HG03460 (cell line): ENCODE measurements around the gene SLC35A5.
A peak's percentile ranks its signal among the peaks of the same experiment; 100 is the strongest.
"Not testable (repeated sequence)": the region's sequence is repeated elsewhere in the genome, so short reads cannot be mapped to it uniquely, and the experiment has no call there.

ENCODE experiments used
- ATAC-seq: cut with Tn5 transposase; IDR thresholded peaks from one replicate; pipeline ENCODE4 v1.9.1; 2021; ENCODE audit not compliant: unreplicated experiment

SLC35A5 gene

GRCh38 chr3:112561734-112562529, at the start of gene SLC35A5, which contains the start of gene ATG3:
Gene SLC35A5, plus strand, starts transcription at chr3:112562045. Its CDS starts 1,359 bp downstream, at chr3:112563404.
Gene ATG3, minus strand, starts transcription at chr3:112561962. Its CDS starts 434 bp downstream, at chr3:112561528.
- ATAC-seq = peak; percentile 77

DNA sequence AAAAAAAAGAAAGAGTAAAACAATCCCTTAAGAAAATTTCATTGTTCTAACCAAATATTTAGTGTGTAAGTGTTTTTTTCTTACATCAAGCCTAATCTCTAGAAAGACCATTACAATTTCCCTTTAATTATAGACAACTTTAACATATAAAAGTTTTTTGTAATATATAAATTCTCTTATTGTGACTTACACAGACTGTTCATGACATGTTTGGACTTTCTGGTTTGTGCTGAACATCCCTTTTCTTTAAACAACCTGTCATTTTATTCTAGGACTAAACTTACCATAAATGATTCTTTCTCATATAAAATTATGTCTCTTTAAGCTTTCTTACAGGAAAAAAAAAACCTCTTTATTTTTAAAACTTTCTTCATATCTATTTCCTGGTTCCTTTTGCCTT, 49.5 kb upstream of the SLC35A5 start:
- no peak for ATAC-seq

GRCh38 chr3:112514527-112515128, 47.2 kb upstream of the SLC35A5 start:
- peak; percentile 98 for ATAC-seq

DNA sequence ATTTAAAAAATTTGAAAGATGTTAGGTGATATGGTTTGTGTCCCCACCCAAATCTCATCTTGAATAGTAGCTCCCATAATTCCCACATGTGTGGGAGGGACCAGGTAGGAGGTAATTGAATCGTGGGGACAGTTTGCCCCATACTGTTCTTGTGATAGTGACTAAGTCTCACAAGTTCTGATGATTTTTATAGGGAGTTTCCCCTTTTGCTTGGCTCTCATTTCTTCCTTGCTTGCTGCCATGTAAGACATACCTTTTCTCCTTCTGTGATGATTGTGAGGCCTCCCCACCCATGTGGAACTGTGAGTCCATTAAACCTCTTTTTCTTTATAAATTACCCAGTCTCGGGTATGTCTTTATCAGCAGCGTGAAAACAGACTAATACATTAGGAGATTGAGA, 42.9 kb upstream of the SLC35A5 start:
- ATAC-seq = not testable (repeated sequence)

DNA sequence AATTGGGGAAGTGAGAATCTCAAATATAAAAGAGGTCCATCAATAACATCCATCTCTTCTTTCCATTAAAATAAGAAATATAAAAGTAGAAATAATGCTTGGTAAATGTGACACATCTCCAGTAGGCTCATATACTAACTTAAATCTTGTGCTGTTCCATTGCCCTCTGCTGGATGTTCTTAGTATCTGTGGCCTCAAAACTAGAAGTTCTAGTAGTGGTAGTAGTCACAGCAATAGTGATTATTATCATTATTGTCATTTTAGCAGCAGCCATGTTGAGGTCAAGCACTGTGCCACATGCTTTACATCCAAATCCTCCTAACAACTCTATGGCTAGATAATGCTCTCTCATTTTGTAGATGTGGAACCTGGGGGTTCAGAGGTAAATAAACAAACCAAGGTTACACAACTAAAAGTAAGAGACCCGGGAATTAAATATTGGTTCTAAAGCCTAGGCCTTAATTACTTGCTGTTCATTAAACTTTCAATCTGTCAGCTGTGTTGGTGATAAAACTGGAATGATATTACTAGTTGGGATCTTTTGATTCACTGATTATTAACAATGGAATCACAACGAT, 42.3 kb upstream of the SLC35A5 start:
- ATAC-seq = peak; percentile 49

DNA sequence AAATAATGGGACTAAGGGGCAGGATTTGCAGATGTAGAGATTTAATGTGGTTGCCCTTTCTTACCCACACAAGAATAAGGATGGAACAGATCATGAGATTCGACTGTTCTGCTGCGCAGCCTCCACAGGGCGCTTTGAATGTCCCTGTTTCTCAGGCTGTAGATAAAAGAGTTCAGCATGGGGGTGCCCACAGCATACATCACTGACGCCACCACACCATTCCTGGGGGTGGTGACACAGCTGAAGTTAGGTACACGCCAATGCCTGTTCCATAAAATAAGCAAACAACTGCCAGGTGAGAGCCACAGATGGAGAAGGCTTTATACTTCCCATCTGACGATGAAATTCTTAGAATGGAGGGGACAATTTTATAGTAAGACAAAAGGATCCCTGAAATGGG, 37.7 kb upstream of the SLC35A5 start:
- not testable (repeated sequence) for ATAC-seq

- no peak for ATAC-seq
Observed at GRCh38 chr3:112530573-112530972, 31.3 kb upstream of the SLC35A5 start.

DNA sequence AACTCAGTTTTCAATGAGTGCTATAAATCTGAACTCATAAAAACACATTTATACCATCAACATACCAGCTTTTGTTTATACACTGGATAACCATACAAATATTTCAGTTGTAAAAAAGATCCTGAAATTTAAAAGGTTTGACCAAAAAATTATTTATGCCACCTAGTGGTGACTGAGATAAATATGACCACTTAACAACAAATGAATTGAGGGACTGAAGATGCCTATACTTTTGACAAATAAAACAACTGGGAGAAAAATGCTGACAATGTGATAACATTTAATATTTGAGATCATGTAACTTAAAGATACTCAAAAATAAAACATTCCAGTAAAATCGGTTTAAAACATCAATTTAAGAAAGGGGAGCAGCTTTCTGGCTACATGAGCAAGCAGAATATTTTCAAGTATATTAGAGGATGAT, 30.5 kb upstream of the SLC35A5 start:
- no peak for ATAC-seq

DNA sequence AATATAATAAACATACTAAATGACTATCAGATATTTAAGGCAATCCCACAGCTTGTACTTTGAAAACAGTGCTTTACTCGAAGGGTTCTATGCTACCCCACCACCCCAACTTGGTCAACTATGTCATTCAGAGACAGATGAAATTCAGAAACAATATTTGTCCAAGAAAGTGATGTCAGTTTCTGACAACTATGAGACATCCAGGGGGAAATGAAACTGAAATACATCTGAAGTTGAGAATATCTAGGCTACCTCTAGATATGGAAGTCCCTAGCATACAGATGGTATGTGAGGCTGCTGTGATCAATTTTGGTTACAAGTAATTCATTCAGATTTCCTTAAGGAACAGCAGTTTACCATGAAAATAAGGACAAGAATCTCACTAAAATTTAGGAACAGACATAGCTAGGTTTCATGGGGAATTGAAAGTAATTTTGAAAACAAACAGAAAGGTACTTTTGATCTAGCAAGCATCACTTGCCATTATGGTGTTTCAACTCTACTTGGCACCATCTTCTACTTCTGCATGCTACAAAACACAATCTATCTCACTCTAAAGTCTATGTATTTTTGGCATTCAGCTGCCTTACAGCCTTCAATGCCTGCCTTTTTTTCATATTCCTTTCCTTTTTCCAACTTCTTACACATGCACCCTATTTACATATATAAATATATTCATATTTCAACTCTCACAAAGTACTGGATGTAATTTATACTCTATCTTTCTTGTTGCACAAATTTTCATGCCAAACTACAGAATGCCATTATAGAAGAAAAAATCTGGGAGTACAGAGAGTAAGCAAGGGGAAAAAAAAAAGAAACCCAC, 21.8 kb upstream of the SLC35A5 start:
- peak; percentile 94 for ATAC-seq

DNA sequence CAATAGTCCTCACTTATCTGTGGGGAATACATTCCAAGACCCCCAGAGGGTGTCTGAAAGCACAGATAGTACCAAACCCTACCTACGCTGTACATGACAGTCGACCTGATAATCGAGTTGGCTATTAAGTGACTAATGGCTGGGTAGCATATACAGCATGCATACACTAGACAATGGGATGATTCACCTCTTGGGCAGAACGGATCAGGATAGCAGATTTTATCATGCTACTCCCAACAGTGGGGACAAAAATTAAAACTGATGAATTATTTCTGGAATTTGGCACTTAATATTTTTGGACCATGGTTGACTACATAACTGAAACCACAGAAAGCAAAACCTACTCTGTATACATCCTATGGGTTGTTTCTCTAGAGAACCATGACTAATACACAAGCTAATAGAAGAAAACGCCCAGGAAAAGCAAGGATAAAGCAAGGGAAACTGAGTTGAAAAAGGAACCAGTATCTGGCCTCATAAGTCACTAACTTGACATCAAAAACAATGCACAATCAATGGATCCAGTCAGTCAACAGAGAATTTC, 15.6 kb upstream of the SLC35A5 start:
- no peak for ATAC-seq

DNA sequence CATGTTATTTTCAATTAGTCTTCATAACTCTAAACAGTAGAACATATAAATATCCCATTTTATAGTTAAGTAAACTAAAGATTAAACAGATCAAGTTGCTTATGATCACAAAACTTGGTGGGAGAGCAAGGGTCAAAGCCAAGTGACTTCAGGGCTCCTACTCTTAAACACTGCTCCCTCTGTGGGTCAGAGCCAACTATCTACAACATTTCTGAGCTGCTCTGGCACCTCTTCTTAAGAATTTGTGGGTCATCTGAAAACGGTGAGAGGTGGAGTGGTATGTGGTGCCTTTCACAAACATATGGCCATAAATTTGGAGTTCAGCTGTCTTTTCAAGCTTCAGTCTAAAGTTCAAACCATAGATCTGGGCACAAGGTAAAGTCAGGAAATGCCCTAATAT, 11.0 kb upstream of the SLC35A5 start:
- ATAC-seq = no peak

DNA sequence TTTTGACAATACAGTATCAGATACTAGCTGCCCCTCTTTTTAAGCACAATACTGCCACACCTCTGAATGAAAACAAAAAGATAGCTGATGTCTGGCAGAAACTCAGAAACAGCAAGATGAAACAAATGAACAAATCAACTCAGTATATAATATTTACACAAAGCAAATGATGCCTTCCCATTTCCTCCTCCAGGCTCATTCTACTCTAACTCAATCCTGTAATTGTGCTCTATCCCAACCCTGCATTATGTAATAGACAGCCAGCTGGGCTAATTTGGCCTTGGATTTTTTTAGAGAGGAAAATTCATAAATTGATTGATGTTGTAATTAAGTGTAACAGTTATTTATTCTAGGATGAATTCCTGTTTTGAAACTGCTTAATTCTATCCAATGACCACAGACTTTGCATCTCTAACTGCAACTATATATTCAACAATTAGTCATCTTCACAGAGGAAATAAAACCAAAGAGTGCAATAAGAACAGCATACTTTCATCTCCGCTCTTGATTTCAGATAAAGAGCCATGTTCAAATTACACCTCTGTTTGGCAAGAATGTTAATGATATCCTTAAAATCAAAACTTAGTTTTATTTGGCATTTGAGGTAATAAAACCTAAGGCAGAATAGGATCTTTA, 6.2 kb upstream of the SLC35A5 start:
- no peak for ATAC-seq

GRCh38 chr3:112557976-112558375, 3.9 kb upstream of the SLC35A5 start:
- no peak for ATAC-seq

DNA sequence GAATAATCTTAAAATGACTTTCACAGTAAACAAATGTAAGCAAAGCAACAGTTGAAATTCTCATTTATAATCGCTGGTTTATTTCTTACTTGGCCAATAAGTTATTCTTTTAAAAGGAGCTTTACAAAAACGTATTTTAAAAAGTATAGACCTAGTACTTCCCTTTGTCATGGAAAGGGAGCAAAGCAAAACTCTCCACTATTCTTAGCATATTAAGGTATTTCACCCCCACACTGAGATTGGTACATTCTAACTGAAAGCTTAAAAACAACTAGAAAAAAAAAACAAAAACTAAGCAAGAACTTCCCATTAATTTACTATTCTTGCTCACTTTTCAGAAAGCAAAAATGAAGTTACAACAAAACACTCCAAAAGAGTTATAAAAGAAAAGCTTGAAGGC, 1.5 kb upstream of the SLC35A5 start:
- ATAC-seq = no peak

- ATAC-seq = peak; percentile 26
Observed at GRCh38 chr3:112560721-112561483, 943 bp upstream of the SLC35A5 start.

DNA sequence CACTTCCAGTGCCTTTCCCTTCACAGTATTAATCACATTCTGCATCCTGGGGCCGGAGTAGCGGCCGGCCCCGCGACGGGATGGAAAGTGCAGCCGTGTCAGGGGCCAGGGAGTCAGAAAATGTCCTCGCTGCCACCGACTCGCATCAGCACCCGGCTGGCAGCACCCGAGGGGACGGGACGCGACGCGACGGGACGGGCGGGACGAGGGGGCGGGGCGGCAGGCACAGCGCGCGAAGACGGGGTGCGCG, 436 bp upstream of the SLC35A5 start:
- peak; percentile 40 for ATAC-seq

DNA sequence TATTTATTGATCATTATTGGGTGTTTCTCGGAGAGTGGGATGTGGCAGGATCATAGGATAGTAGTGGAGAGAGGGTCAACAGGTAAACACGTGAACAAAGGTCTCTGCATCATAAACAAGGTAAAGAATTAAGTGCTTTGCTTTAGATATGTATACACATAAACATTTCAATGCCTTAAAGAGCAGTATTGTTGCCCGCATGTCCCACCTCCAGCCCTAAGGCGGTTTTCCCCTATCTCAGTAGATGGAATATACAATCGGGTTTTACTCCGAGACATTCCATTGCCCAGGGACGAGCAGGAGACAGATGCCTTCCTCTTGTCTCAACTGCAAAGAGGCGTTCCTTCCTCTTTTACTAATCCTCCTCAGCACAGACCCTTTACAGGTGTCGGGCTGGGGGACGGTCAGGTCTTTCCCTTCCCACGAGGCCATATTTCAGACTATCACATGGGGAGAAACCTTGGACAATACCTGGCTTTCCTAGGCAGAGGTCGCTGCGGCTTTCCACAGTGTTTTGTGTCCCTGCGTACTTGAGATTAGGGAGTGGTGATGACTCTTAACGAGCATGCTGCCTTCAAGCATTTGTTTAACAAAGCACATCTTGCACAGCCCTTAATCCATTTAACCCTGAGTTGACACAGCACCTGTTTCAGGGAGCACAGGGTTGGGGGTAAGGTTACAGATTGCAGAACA, 2.5 kb downstream of the SLC35A5 start:
- ATAC-seq = not testable (repeated sequence)

- no peak for ATAC-seq
Observed at GRCh38 chr3:112564940-112565305, 3.1 kb downstream of the SLC35A5 start.

DNA sequence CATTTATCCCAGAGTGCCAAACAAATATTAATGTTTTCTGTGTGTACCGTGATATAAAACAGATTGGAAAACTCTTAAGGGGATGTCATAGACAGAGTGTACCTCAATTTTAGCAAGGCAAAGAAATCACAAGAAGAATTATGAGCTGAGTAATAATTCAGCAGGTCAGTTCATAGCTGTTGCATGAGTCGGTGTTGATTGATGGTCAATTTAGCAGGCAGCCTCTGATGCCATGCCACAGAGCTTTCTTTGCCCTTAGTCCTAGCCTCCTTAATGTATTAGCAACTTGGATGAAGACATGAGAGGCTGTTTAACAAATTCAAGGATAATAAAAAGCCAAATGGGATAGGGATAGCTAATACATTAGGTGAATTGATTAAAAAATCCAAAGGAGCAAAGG, 6.8 kb downstream of the SLC35A5 start:
- ATAC-seq = no peak
